Measurements from ENCODE around the gene ZNF76.

GRCh38 chr6:35297601-35298481 is 38.3 kb downstream of the ZNF76 start, which contains the start of gene DEF6:
- TF ChIP-seq EP300 (IDR thresholded peaks at IDR 0.05) (no peak), CTCF (IDR thresholded peaks at IDR 0.05) (peak; percentile 64 to 85), POLR2AphosphoS5 (IDR thresholded peaks at IDR 0.05) (peak in 1 of 3 donors; percentile 33), POLR2A (IDR thresholded peaks at IDR 0.05) (no peak)

Measured in suprapubic skin (tissue), 4 donors.